Smooth muscle cell of the brain vasculature (primary cell): ENCODE data around the gene IL18RAP.

Experiments used
- DNase-seq: peaks from one replicate; pipeline ENCODE4 v3.0.0-alpha.2; 2012; ENCODE audit warnings: low read depth, low spot score

The IL18RAP gene

GRCh38 chr2:102455061-102455670, 32.2 kb downstream of the IL18RAP start:
- no peak for DNase-seq

GRCh38 chr2:102460467-102460866, 37.5 kb downstream of the IL18RAP start:
- DNase-seq: no peak

- no peak for DNase-seq
These were observed 38.2 kb downstream of the IL18RAP start for GRCh38 chr2:102461188-102461587.

GRCh38 chr2:102463160-102463559, 40.2 kb downstream of the IL18RAP start:
- no peak for DNase-seq

GRCh38 chr2:102470168-102470567, 47.2 kb downstream of the IL18RAP start:
- no peak for DNase-seq

GRCh38 chr2:102473020-102473419, 50.1 kb downstream of the IL18RAP start, which contains the start of gene SLC9A4:
SLC9A4 (plus strand) TSS chr2:102473226; CDS start chr2:102473760, 534 bp downstream.
- DNase-seq: peak; percentile 18

GRCh38 chr2:102473631-102474030, 50.7 kb downstream of the IL18RAP start:
- DNase-seq: no peak

GRCh38 chr2:102474785-102475184, 51.8 kb downstream of the IL18RAP start:
- DNase-seq: no peak

- no peak for DNase-seq
These were observed 55.9 kb downstream of the IL18RAP start for GRCh38 chr2:102478686-102479470.

- no peak for DNase-seq
These were observed 57.6 kb downstream of the IL18RAP start for GRCh38 chr2:102480285-102481195.

GRCh38 chr2:102481931-102482330, 59.0 kb downstream of the IL18RAP start:
- no peak for DNase-seq

GRCh38 chr2:102483086-102483485, 60.1 kb downstream of the IL18RAP start:
- no peak for DNase-seq

GRCh38 chr2:102484310-102485061, 61.5 kb downstream of the IL18RAP start:
- DNase-seq: no peak

- DNase-seq: no peak
These were observed 62.3 kb downstream of the IL18RAP start for GRCh38 chr2:102485147-102485785.

- no peak for DNase-seq
These were observed 64.2 kb downstream of the IL18RAP start for GRCh38 chr2:102486941-102487702.

- DNase-seq: peak; percentile 12
These were observed 65.0 kb downstream of the IL18RAP start for GRCh38 chr2:102487761-102488462.

GRCh38 chr2:102489646-102490045, 66.7 kb downstream of the IL18RAP start:
- DNase-seq: no peak

GRCh38 chr2:102492006-102492405, 69.0 kb downstream of the IL18RAP start:
- DNase-seq: no peak

GRCh38 chr2:102494570-102494969, 71.6 kb downstream of the IL18RAP start:
- no peak for DNase-seq
